ENCODE data around the gene NHSL2.

The NHSL2 gene

GRCh38 chrX:72001906-72002305 is 91.3 kb downstream of the NHSL2 start:
- H3K36me3 ChIP-seq (replicated peaks), result no peaks in the 10 kb centered on the region
- in situ Hi-C loops (cut with MboI; ENCODE audit: low sequenced_read_pairs), result no loop called here
- H3K4me1 ChIP-seq, result no peaks in the 10 kb centered on the region
- no peak overlapping the region for H3K4me3 ChIP-seq
- no peaks in the 10 kb centered on the region for H3K9me3 ChIP-seq
- no peak for DNase-seq (ENCODE audit: low spot score in 2 of 2)
- no peaks in the 10 kb centered on the region for H3K27me3 ChIP-seq (ENCODE audit: low read depth)

GRCh38 chrX:72002875-72003274 is 92.2 kb downstream of the NHSL2 start:
- Histone ChIP-seq H3K27me3 (ENCODE audit: low read depth) (no peaks in the 10 kb centered on the region), H3K9me3 (no peaks in the 10 kb centered on the region), H3K36me3 (replicated peaks) (no peaks in the 10 kb centered on the region), H3K4me1 (no peaks in the 10 kb centered on the region), H3K4me3 (no peak overlapping the region)
- in situ Hi-C loops (cut with MboI; ENCODE audit: low sequenced_read_pairs), result no loop called here
- DNase-seq (ENCODE audit: low spot score in 2 of 2), result no peak

GRCh38 chrX:72003811-72004750 is 93.4 kb downstream of the NHSL2 start:
- peak in 1 of 2 experiments; percentile 50 for DNase-seq (ENCODE audit: low spot score in 2 of 2)
- Histone ChIP-seq H3K4me3 (no peak overlapping the region), H3K36me3 (replicated peaks) (no peaks in the 10 kb centered on the region), H3K27me3 (ENCODE audit: low read depth) (no peaks in the 10 kb centered on the region), H3K4me1 (no peaks in the 10 kb centered on the region), H3K9me3 (no peaks in the 10 kb centered on the region)
- in situ Hi-C loops (cut with MboI; ENCODE audit: low sequenced_read_pairs), result no loop called here

- Histone ChIP-seq H3K4me1 (no peaks in the 10 kb centered on the region), H3K4me3 (no peak overlapping the region), H3K9me3 (no peaks in the 10 kb centered on the region), H3K27me3 (ENCODE audit: low read depth) (no peaks in the 10 kb centered on the region), H3K36me3 (replicated peaks) (no peaks in the 10 kb centered on the region)
- in situ Hi-C loops (cut with MboI; ENCODE audit: low sequenced_read_pairs), result no loop called here
- DNase-seq (ENCODE audit: low spot score in 2 of 2), result no peak
Measured at GRCh38 chrX:72005046-72005445, 94.4 kb downstream of the NHSL2 start.

- H3K9me3 ChIP-seq, result no peaks in the 10 kb centered on the region
- in situ Hi-C loops (cut with MboI; ENCODE audit: low sequenced_read_pairs), result no loop called here
- no peak for DNase-seq (ENCODE audit: low spot score in 2 of 2)
- H3K27me3 ChIP-seq (ENCODE audit: low read depth), result no peaks in the 10 kb centered on the region
- H3K4me3 ChIP-seq, result no peak overlapping the region
- no peaks in the 10 kb centered on the region for H3K36me3 ChIP-seq (replicated peaks)
- no peaks in the 10 kb centered on the region for H3K4me1 ChIP-seq
Measured at GRCh38 chrX:72006461-72006860, 95.8 kb downstream of the NHSL2 start.

GRCh38 chrX:72009731-72010130 is 99.1 kb downstream of the NHSL2 start:
- no peaks in the 10 kb centered on the region for H3K4me1 ChIP-seq
- H3K4me3 ChIP-seq, result no peak overlapping the region
- DNase-seq (ENCODE audit: low spot score in 2 of 2), result no peak
- no peaks in the 10 kb centered on the region for H3K27me3 ChIP-seq (ENCODE audit: low read depth)
- in situ Hi-C loops (cut with MboI; ENCODE audit: low sequenced_read_pairs), result no loop called here
- no peaks in the 10 kb centered on the region for H3K36me3 ChIP-seq (replicated peaks)
- H3K9me3 ChIP-seq, result no peaks in the 10 kb centered on the region

GRCh38 chrX:72011734-72012133 is 101.1 kb downstream of the NHSL2 start:
- in situ Hi-C loops (cut with MboI; ENCODE audit: low sequenced_read_pairs), result no loop called here
- no peaks in the 10 kb centered on the region for H3K27me3 ChIP-seq (ENCODE audit: low read depth)

GRCh38 chrX:72015383-72015782 is 104.7 kb downstream of the NHSL2 start:
- H3K9me3 ChIP-seq, result no peaks in the 10 kb centered on the region
- DNase-seq (ENCODE audit: low spot score in 2 of 2), result no peak
- H3K4me3 ChIP-seq, result no peak overlapping the region
- no peaks in the 10 kb centered on the region for H3K36me3 ChIP-seq (replicated peaks)
- peaks cover 8% of the 10 kb centered on the region for H3K4me1 ChIP-seq
- in situ Hi-C loops (cut with MboI; ENCODE audit: low sequenced_read_pairs), result no loop called here
- H3K27me3 ChIP-seq (ENCODE audit: low read depth), result no peaks in the 10 kb centered on the region

More at GRCh38 chrX:72011734-72012133, 101.1 kb downstream of the NHSL2 start:
- DNase-seq (ENCODE audit: low spot score in 2 of 2), result no peak
- no peaks in the 10 kb centered on the region for H3K9me3 ChIP-seq
- no peaks in the 10 kb centered on the region for H3K4me1 ChIP-seq
- H3K36me3 ChIP-seq (replicated peaks), result no peaks in the 10 kb centered on the region
- no peak overlapping the region for H3K4me3 ChIP-seq

GRCh38 chrX:72016881-72017783 is 106.5 kb downstream of the NHSL2 start:
- no peak for DNase-seq (ENCODE audit: low spot score in 2 of 2)
- H3K4me1 ChIP-seq, result peaks cover 8% of the 10 kb centered on the region
- H3K27me3 ChIP-seq (ENCODE audit: low read depth), result no peaks in the 10 kb centered on the region
- in situ Hi-C loops (cut with MboI; ENCODE audit: low sequenced_read_pairs), result no loop called here
- no peak overlapping the region for H3K4me3 ChIP-seq
- H3K36me3 ChIP-seq (replicated peaks), result no peaks in the 10 kb centered on the region
- no peaks in the 10 kb centered on the region for H3K9me3 ChIP-seq

- no peaks in the 10 kb centered on the region for H3K36me3 ChIP-seq (replicated peaks)
- peak; percentile 82 to 91 for DNase-seq (ENCODE audit: low spot score in 2 of 2)
- in situ Hi-C loops (cut with MboI; ENCODE audit: low sequenced_read_pairs), result no loop called here
- H3K27me3 ChIP-seq (ENCODE audit: low read depth), result no peaks in the 10 kb centered on the region
- H3K4me3 ChIP-seq, result no peak overlapping the region; the same call in 1 of the 2 replicates
- H3K9me3 ChIP-seq, result no peaks in the 10 kb centered on the region
- peaks cover 8% of the 10 kb centered on the region for H3K4me1 ChIP-seq
Measured at GRCh38 chrX:72018277-72019112, 107.8 kb downstream of the NHSL2 start.

GRCh38 chrX:72019487-72019886 is 108.8 kb downstream of the NHSL2 start:
- Histone ChIP-seq H3K27me3 (ENCODE audit: low read depth) (no peaks in the 10 kb centered on the region), H3K4me1 (peaks cover 8% of the 10 kb centered on the region), H3K36me3 (replicated peaks) (no peaks in the 10 kb centered on the region), H3K4me3 (no peak overlapping the region), H3K9me3 (no peaks in the 10 kb centered on the region)
- in situ Hi-C loops (cut with MboI; ENCODE audit: low sequenced_read_pairs), result no loop called here
- no peak for DNase-seq (ENCODE audit: low spot score in 2 of 2)

- no peaks in the 10 kb centered on the region for H3K36me3 ChIP-seq (replicated peaks)
- H3K4me1 ChIP-seq, result peaks cover 8% of the 10 kb centered on the region
- DNase-seq (ENCODE audit: low spot score in 2 of 2), result no peak
- in situ Hi-C loops (cut with MboI; ENCODE audit: low sequenced_read_pairs), result loop anchor here (5.0 kb wide), 1 partner anchor 107 kb away; no protein-coding TSS in a partner anchor
- no peaks in the 10 kb centered on the region for H3K9me3 ChIP-seq
- no peaks in the 10 kb centered on the region for H3K27me3 ChIP-seq (ENCODE audit: low read depth)
- H3K4me3 ChIP-seq, result no peak overlapping the region
Measured at GRCh38 chrX:72020204-72020603, 109.6 kb downstream of the NHSL2 start.

GRCh38 chrX:72020788-72021187 is 110.1 kb downstream of the NHSL2 start:
- Histone ChIP-seq H3K27me3 (ENCODE audit: low read depth) (no peaks in the 10 kb centered on the region), H3K36me3 (replicated peaks) (no peaks in the 10 kb centered on the region), H3K4me1 (peaks cover 8% of the 10 kb centered on the region), H3K4me3 (no peak overlapping the region), H3K9me3 (no peaks in the 10 kb centered on the region)
- DNase-seq (ENCODE audit: low spot score in 2 of 2), result no peak
- in situ Hi-C loops (cut with MboI; ENCODE audit: low sequenced_read_pairs), result loop anchor here (5.0 kb wide), 1 partner anchor 107 kb away; no protein-coding TSS in a partner anchor

Data from HAP-1 (cell line).